HTR-8/SVneo (cell line): ENCODE measurements around the gene TMEM30B.
A peak's percentile ranks its signal among the peaks of the same experiment; 100 is the strongest.
"Not testable (repeated sequence)": the region's sequence is repeated elsewhere in the genome, so short reads cannot be mapped to it uniquely, and the experiment has no call there.

Experiments
- DNase-seq: peaks from one replicate; pipeline ENCODE4 v3.0.0; 2011; ENCODE audit warnings: low spot score, mixed read lengths; ENCODE audit not compliant: insufficient read length
- FAIRE-seq: peaks from 2 replicates; lab custom pipeline; 2011; peaks lifted over from hg19 to GRCh38; lab: Jason Lieb, UNC

TMEM30B gene

DNA sequence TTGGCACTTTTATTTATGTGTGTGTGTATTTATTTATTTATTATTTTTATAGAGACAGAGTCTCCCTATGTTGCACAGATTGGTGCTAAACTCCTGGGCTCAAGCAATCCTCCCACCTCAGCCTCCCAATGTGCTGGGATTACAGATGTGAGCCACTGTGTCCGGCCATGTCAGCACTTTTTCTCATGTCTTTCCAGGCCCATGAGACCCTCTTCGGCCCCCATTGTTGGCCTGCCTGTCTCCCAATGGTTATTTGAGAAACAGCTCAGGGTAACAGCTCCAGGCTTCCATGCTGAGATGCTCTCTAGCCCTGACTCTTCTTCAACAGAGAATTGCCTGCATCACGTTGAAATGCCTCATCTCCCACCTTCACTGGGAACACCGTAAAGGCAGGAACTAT lies 34.4 kb downstream of the TMEM30B start:
- FAIRE-seq, result peak; percentile 90
- DNase-seq, result no peak

DNA sequence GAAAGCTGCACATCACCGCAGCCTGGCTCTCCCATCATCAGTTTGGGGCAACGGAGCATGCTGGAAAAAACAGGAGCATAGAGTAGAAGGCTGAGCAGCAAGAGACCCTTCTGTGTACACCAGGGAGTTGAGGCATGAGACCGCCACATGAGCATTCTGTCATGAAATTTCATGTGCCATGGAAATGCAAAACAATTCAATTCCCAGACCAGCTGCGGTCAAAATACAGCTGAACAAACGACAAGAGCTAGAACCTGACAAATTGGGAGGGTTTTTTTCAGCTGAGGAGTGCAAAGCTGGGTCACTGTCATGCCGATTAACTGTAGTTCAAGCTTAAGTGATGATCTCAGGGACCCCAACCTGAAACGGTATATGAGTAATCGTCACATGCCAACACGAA lies 37.1 kb downstream of the TMEM30B start:
- FAIRE-seq, result peak; percentile 98
- DNase-seq, result no peak

DNA sequence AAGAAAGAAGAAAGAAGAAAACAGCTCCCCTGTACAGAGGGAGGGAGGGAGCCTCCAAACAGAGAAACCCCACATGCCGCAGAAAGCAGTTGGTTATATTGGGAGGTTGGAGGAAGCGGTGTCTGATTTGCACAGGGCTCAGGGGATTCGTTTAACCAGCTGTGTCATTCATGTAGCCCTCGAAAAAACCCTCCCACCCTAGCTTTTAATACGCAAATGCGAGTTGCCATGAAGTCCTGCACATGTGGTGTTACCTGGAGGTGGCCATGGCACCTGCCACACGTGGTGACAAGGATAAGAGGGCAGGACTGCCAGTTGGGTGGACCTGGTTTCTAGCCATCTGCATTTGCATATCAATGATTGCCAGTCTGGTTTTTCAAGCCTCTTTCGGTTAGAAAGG lies 40.9 kb downstream of the TMEM30B start:
- DNase-seq (no peak), FAIRE-seq (peak; percentile 94)

DNA sequence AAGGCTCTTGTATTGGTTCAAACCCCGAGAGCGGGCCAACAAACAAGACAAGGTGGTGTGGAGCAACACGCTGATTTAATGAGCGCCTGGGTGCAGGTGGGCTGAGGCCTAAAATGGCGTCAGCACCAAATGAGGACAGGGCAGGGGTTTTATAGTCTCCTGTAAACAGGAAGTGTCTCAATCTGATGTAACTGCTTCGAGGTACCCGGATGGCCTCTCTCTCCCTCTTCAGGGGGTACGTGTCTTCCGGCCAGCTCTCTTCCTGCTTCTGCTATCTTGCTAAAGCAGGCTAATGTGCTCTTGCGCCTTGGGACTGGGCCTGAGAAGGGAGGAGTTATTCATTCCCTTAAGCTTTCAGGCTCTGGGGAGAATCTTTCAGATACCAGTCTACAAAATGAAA lies 41.9 kb downstream of the TMEM30B start:
- FAIRE-seq, DNase-seq: not testable (repeated sequence)

DNA sequence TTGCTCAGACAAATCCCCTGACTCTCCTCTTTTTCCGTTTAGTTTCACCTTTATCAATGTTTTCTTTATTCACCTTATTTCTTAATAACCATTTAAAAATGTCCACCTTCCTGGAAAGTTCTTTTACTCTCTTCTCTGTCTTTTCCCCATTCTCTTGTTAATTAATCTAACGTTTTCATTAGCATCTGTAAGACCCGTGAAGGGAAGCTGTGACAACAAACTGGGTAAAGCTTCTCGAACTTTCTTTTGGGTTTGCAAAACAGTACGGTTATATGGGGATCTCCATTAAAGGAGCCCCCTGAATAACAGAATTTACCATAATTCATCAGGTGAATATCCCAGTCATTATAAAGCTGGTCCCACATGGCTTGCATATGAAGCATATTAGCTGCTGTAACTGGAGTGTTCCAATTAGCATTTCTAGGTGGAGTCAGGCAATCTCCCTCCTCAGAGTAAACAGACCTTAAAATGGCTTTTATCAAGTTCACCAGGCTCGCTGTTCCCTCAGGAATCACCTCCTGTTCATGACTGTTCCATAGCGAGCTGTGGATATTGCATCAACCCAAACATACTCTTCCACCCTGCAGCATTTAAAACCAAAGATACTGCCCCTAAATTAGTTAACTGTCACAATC lies 42.4 kb downstream of the TMEM30B start:
- FAIRE-seq, result peak; percentile 94
- no peak for DNase-seq

DNA sequence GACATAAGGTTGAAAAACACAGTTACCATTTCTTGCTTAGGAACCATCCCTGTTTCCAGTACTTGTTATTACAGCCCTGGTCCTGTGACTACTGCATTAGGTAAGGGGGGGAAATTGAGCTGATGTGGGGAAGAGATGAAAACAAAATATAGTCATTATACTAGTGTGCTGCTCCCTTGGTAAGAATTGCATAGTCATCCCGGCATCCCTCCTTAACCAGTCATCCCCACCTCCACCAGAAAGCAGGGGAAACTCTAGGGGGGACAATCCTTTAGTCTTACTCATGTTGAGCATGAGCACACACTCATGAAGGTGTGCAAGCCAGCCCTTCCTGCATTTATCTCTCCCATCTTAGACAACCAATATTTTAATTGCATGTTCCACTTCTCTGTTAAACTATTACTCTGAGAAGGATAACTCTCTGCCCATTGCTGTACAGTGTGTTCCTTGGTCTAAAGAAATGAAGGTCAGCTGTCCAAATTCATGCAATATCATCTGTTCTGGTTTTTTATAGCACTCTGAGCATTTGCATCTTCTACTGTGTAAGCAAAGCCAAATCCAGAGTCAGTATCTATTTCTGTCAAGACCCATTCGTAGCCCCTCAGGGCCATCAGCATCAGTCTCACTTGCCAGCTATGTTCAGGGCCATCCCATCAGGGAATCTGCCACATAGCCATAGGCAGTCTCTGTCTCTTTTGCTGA lies 46.8 kb downstream of the TMEM30B start:
- FAIRE-seq (peak; percentile 95), DNase-seq (no peak)

DNA sequence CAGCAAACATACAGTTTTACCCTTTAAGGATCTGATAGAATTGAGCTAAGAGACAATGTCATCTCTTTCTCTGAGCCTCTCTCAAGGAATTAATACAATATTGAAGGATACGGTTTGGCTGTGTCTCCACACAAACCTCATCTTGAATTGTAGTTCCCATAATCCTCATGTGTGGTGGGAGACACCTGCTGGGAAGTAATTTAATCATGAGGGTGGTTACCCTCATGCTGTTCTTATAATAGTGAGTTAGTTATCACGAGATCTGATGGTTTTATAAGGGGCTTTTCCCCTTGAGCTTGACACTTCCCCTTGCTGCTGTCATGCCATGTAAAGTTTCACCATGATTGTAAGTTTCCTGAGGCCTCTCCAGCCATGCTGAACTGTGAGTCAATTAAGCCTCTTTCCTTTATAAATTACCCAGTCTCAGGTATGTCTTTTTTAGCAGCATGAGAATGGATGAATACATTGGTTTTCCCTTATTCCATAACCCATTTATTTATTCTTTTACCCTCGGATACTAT lies 47.6 kb downstream of the TMEM30B start:
- FAIRE-seq, result no peak
- no peak for DNase-seq

DNA sequence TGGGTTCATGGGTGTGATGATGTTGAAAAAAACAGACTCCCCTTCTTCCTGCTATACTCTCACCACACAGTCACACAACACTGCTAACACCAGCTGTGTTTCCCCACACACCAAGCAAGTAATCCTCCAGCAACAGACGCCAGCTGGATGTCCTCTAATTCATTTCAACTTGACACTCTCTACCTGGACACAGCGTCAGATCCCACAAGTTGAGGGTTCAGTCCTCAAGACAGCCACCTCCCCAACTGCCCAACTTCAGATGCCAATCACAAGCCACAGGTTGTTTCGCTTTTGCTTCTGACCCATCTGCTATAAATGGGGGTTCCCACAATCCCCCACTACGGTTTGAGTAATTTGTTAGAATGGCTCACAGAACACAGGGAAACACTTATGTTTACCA lies 49.3 kb downstream of the TMEM30B start:
- FAIRE-seq (peak; percentile 98), DNase-seq (no peak)

DNA sequence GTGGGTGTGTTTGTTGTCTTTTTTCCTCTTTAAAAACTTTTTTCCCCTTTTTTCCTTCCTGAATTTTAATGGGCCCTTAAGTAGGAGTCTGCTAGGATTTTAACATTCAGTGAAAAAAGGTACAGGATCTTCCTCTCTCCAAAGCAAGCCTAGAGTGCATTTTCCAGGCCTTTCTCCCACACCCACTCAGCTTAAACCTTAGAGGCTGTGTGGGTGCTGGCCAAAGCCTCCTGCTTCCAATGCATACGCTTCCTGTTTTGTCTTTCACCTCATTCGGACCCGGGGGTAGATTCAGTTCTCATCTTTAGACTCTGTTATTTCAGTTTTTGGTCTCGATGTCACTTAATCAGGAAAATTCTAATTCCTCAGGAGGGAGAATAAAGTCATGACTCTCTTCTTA lies 51.2 kb downstream of the TMEM30B start:
- FAIRE-seq, result no peak
- DNase-seq, result no peak

DNA sequence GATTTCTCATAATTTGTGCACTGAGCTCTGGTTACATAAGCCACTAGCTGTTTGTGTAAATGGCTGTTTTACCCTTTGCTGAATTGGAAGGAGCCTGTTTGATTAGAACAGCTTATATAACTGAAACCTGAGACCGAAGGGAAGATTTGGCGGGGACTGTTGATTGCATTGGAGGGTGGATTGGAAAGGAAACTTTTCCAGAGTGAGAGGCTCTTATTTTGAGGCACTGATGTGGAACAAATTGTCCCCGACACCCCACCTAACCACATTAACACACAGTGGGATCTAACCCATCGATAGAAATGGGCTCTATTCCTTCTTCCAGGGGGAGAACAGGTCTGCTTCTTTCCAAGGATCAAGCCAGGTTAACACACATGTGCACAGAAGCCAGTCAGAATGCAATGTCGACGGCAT lies 51.7 kb downstream of the TMEM30B start:
- peak; percentile 93 for FAIRE-seq
- DNase-seq, result no peak

DNA sequence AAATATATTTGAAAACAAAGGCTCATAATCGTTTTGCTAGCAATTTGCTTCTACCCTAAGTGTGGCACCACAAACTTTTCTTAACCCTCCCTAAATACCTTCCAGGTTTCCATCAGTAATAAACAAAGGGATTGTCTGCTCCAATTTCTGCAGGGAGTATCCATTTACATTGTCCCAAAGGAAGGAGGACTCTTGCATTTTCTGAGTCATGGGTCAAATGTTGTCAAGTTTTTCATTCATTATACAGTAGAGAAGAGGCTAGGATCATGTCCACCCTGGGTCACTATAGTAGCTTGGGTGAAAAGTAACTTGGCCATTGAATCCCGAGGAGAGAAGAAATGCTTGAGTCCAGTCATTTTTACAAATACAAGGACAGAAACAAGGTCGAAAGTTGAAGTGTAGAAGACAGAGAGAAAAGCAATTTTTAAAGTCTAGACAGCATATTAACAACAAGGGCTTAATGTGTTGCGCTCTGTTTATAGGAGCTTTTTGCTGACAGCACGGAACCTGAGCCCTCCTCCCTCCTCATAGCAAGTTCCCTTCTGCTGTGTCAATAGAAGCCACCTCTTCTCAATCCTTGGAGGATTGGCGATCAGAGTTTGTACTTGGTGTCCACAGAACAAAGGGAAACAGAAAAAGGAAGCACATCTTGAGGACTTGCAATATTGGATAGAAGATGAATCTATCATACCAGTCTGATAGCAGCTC lies 53.1 kb downstream of the TMEM30B start:
- DNase-seq, result no peak
- FAIRE-seq, result peak; percentile 89
